ENCODE data around the gene GALNT6.

The GALNT6 gene

GRCh38 chr12:51404627-51405026, 13.4 kb upstream of the GALNT6 start:
- Histone ChIP-seq H3K9me3 (ENCODE audit: control insufficient read depth, low read length) (no peaks in the 10 kb centered on the region), H3K27ac (ENCODE audit: low read depth, low read length, severe bottlenecking) (no peak overlapping the region), H3K36me3 (ENCODE audit: control insufficient read depth, insufficient read depth, low read length) (no peaks in the 10 kb centered on the region), H3K4me1 (ENCODE audit: control insufficient read depth, insufficient read depth, low read length, poor library complexity, severe bottlenecking) (peaks cover 3% of the 10 kb centered on the region), H3K4me3 (ENCODE audit: extremely low read depth, insufficient read depth, low read length, poor library complexity, severe bottlenecking) (no peak overlapping the region)
- WGBS, 2 experiments (ENCODE audit: insufficient coverage in 2 of 2) = 100% methylated on average over 1 to 3 of the region's 3 CpGs

- no peak overlapping the region for H3K27ac ChIP-seq (ENCODE audit: low read depth, low read length, severe bottlenecking)
- WGBS, 2 experiments (ENCODE audit: insufficient coverage in 2 of 2) = 93 to 100% methylated on average over 3 to 4 of the region's 4 CpGs
- H3K4me3 ChIP-seq (ENCODE audit: extremely low read depth, insufficient read depth, low read length, poor library complexity, severe bottlenecking) = no peak overlapping the region
- no peaks in the 10 kb centered on the region for H3K9me3 ChIP-seq (ENCODE audit: control insufficient read depth, low read length)
- H3K36me3 ChIP-seq (ENCODE audit: control insufficient read depth, insufficient read depth, low read length) = no peaks in the 10 kb centered on the region
- H3K4me1 ChIP-seq (ENCODE audit: control insufficient read depth, insufficient read depth, low read length, poor library complexity, severe bottlenecking) = no peaks in the 10 kb centered on the region
Observed at GRCh38 chr12:51403681-51404136, 12.5 kb upstream of the GALNT6 start.

- H3K27ac ChIP-seq (ENCODE audit: low read depth, low read length, severe bottlenecking) = no peak overlapping the region
- H3K9me3 ChIP-seq (ENCODE audit: control insufficient read depth, low read length) = no peaks in the 10 kb centered on the region
- no peaks in the 10 kb centered on the region for H3K36me3 ChIP-seq (ENCODE audit: control insufficient read depth, insufficient read depth, low read length)
- no peaks in the 10 kb centered on the region for H3K4me1 ChIP-seq (ENCODE audit: control insufficient read depth, insufficient read depth, low read length, poor library complexity, severe bottlenecking)
- no peak overlapping the region for H3K4me3 ChIP-seq (ENCODE audit: extremely low read depth, insufficient read depth, low read length, poor library complexity, severe bottlenecking)
- 93 to 100% methylated on average over 6 of the region's 6 CpGs for WGBS, 2 experiments (ENCODE audit: insufficient coverage in 2 of 2)
Observed at GRCh38 chr12:51403159-51403558, 12.0 kb upstream of the GALNT6 start.

- Histone ChIP-seq H3K9me3 (ENCODE audit: control insufficient read depth, low read length) (no peaks in the 10 kb centered on the region), H3K27ac (ENCODE audit: low read depth, low read length, severe bottlenecking) (no peak overlapping the region), H3K4me3 (ENCODE audit: extremely low read depth, insufficient read depth, low read length, poor library complexity, severe bottlenecking) (no peak overlapping the region), H3K36me3 (ENCODE audit: control insufficient read depth, insufficient read depth, low read length) (no peaks in the 10 kb centered on the region), H3K4me1 (ENCODE audit: control insufficient read depth, insufficient read depth, low read length, poor library complexity, severe bottlenecking) (no peaks in the 10 kb centered on the region)
- WGBS, 2 experiments (ENCODE audit: insufficient coverage in 2 of 2) = no CpG with 5 or more reads among the region's 1 CpG
Observed at GRCh38 chr12:51401900-51402299, 10.7 kb upstream of the GALNT6 start.

- Histone ChIP-seq H3K4me3 (ENCODE audit: extremely low read depth, insufficient read depth, low read length, poor library complexity, severe bottlenecking) (no peak overlapping the region), H3K27ac (ENCODE audit: low read depth, low read length, severe bottlenecking) (no peak overlapping the region), H3K36me3 (ENCODE audit: control insufficient read depth, insufficient read depth, low read length) (no peaks in the 10 kb centered on the region), H3K4me1 (ENCODE audit: control insufficient read depth, insufficient read depth, low read length, poor library complexity, severe bottlenecking) (no peaks in the 10 kb centered on the region), H3K9me3 (ENCODE audit: control insufficient read depth, low read length) (no peaks in the 10 kb centered on the region)
- WGBS, 2 experiments (ENCODE audit: insufficient coverage in 2 of 2) = 90 to 96% methylated on average over 10 to 13 of the region's 13 CpGs
Observed at GRCh38 chr12:51401486-51401885, 10.3 kb upstream of the GALNT6 start.

GRCh38 chr12:51401020-51401419, 9.8 kb upstream of the GALNT6 start:
- Histone ChIP-seq H3K9me3 (ENCODE audit: control insufficient read depth, low read length) (no peaks in the 10 kb centered on the region), H3K4me1 (ENCODE audit: control insufficient read depth, insufficient read depth, low read length, poor library complexity, severe bottlenecking) (no peaks in the 10 kb centered on the region), H3K36me3 (ENCODE audit: control insufficient read depth, insufficient read depth, low read length) (no peaks in the 10 kb centered on the region), H3K4me3 (ENCODE audit: extremely low read depth, insufficient read depth, low read length, poor library complexity, severe bottlenecking) (no peak overlapping the region), H3K27ac (ENCODE audit: low read depth, low read length, severe bottlenecking) (no peak overlapping the region)
- WGBS, 2 experiments (ENCODE audit: insufficient coverage in 2 of 2) = 97% methylated on average over 12 to 14 of the region's 14 CpGs

GRCh38 chr12:51399891-51400290, 8.7 kb upstream of the GALNT6 start:
- 86% methylated on average over 1 of the region's 4 CpGs; no CpG with 5 or more reads in 1 of the 2 experiments for WGBS, 2 experiments (ENCODE audit: insufficient coverage in 2 of 2)
- H3K4me3 ChIP-seq (ENCODE audit: extremely low read depth, insufficient read depth, low read length, poor library complexity, severe bottlenecking) = no peak overlapping the region
- no peaks in the 10 kb centered on the region for H3K36me3 ChIP-seq (ENCODE audit: control insufficient read depth, insufficient read depth, low read length)

GRCh38 chr12:51397670-51398069, 6.5 kb upstream of the GALNT6 start:
- H3K36me3 ChIP-seq (ENCODE audit: control insufficient read depth, insufficient read depth, low read length) = no peaks in the 10 kb centered on the region
- H3K9me3 ChIP-seq (ENCODE audit: control insufficient read depth, low read length) = no peaks in the 10 kb centered on the region
- peaks cover 18% of the 10 kb centered on the region for H3K4me1 ChIP-seq (ENCODE audit: control insufficient read depth, insufficient read depth, low read length, poor library complexity, severe bottlenecking)
- H3K27ac ChIP-seq (ENCODE audit: low read depth, low read length, severe bottlenecking) = no peak overlapping the region
- no peak overlapping the region for H3K4me3 ChIP-seq (ENCODE audit: extremely low read depth, insufficient read depth, low read length, poor library complexity, severe bottlenecking)
- 80 to 84% methylated on average over 3 of the region's 4 CpGs for WGBS, 2 experiments (ENCODE audit: insufficient coverage in 2 of 2)

More at GRCh38 chr12:51399891-51400290, 8.7 kb upstream of the GALNT6 start:
- no peaks in the 10 kb centered on the region for H3K9me3 ChIP-seq (ENCODE audit: control insufficient read depth, low read length)
- H3K4me1 ChIP-seq (ENCODE audit: control insufficient read depth, insufficient read depth, low read length, poor library complexity, severe bottlenecking) = peaks cover 7% of the 10 kb centered on the region
- no peak overlapping the region for H3K27ac ChIP-seq (ENCODE audit: low read depth, low read length, severe bottlenecking)

GRCh38 chr12:51395283-51396230, 4.4 kb upstream of the GALNT6 start:
- no peaks in the 10 kb centered on the region for H3K36me3 ChIP-seq (ENCODE audit: control insufficient read depth, insufficient read depth, low read length)
- H3K4me1 ChIP-seq (ENCODE audit: control insufficient read depth, insufficient read depth, low read length, poor library complexity, severe bottlenecking) = peaks cover 18% of the 10 kb centered on the region
- no peaks in the 10 kb centered on the region for H3K9me3 ChIP-seq (ENCODE audit: control insufficient read depth, low read length)
- no peak overlapping the region for H3K27ac ChIP-seq (ENCODE audit: low read depth, low read length, severe bottlenecking)
- H3K4me3 ChIP-seq (ENCODE audit: extremely low read depth, insufficient read depth, low read length, poor library complexity, severe bottlenecking) = no peak overlapping the region
- 60% methylated on average over 5 of the region's 8 CpGs; no CpG with 5 or more reads in 1 of the 2 experiments for WGBS, 2 experiments (ENCODE audit: insufficient coverage in 2 of 2)

- no peaks in the 10 kb centered on the region for H3K36me3 ChIP-seq (ENCODE audit: control insufficient read depth, insufficient read depth, low read length)
- 88 to 93% methylated on average over 12 to 14 of the region's 14 CpGs for WGBS, 2 experiments (ENCODE audit: insufficient coverage in 2 of 2)
Observed at GRCh38 chr12:51393676-51394545, 2.7 kb upstream of the GALNT6 start.

More at GRCh38 chr12:51393676-51394545, 2.7 kb upstream of the GALNT6 start:
- H3K4me3 ChIP-seq (ENCODE audit: extremely low read depth, insufficient read depth, low read length, poor library complexity, severe bottlenecking) = no peak overlapping the region
- no peak overlapping the region for H3K27ac ChIP-seq (ENCODE audit: low read depth, low read length, severe bottlenecking)
- peaks cover 18% of the 10 kb centered on the region for H3K4me1 ChIP-seq (ENCODE audit: control insufficient read depth, insufficient read depth, low read length, poor library complexity, severe bottlenecking)
- no peaks in the 10 kb centered on the region for H3K9me3 ChIP-seq (ENCODE audit: control insufficient read depth, low read length)
